HEK293 (cell line): ENCODE measurements around the gene TSHZ2.

Experiments
- CTCF ChIP-seq: fragments of 450-650 bp; formaldehyde crosslinking; IDR thresholded peaks from 2 replicates; pipeline ENCODE4 v1.5.1; 2016; ENCODE audit warnings: missing biosample characterization, missing genetic modification characterization
- RBAK ChIP-seq: fragments of 450-650 bp; formaldehyde crosslinking; IDR thresholded peaks from 2 replicates; pipeline ENCODE4 v1.5.1; 2016; ENCODE audit warnings: missing biosample characterization, missing genetic modification characterization
- ZBTB21 ChIP-seq: fragments of 450-650 bp; formaldehyde crosslinking; IDR thresholded peaks from 2 replicates; pipeline ENCODE4 v1.5.1; 2017; ENCODE audit warnings: missing biosample characterization, missing genetic modification characterization
- ZNF132 ChIP-seq: fragments of 450-650 bp; formaldehyde crosslinking; IDR thresholded peaks from 2 replicates; pipeline ENCODE4 v1.5.1; 2017; ENCODE audit warnings: missing biosample characterization, missing genetic modification characterization, borderline replicate concordance
- ZNF280D ChIP-seq: fragments of 450-650 bp; formaldehyde crosslinking; IDR thresholded peaks from 2 replicates; pipeline ENCODE4 v1.5.1; 2016; ENCODE audit warnings: missing biosample characterization, missing genetic modification characterization
- ZNF302 ChIP-seq: fragments of 450-650 bp; formaldehyde crosslinking; IDR thresholded peaks from 2 replicates; pipeline ENCODE4 v1.5.1; 2016; ENCODE audit warnings: missing biosample characterization, missing genetic modification characterization, low read depth
- ZNF366 ChIP-seq: fragments of 450-650 bp; formaldehyde crosslinking; conservative IDR thresholded peaks from 2 replicates; pipeline ENCODE4 v1.5.1; 2016; ENCODE audit warnings: missing biosample characterization, missing genetic modification characterization
- ZNF629 ChIP-seq: fragments of 450-650 bp; formaldehyde crosslinking; IDR thresholded peaks from 2 replicates; pipeline ENCODE4 v1.5.1; 2017; ENCODE audit warnings: missing biosample characterization, missing genetic modification characterization
- ZSCAN16 ChIP-seq: fragments of 450-650 bp; formaldehyde crosslinking; IDR thresholded peaks from 2 replicates; pipeline ENCODE4 v1.5.1; 2016; ENCODE audit warnings: missing biosample characterization, missing genetic modification characterization
- TF ChIP-seq, protein P1 (sequence below): fragments of 450-650 bp; formaldehyde crosslinking; IDR thresholded peaks from 2 replicates; pipeline ENCODE4 v1.5.1; 2016; ENCODE audit warnings: missing biosample characterization, missing genetic modification characterization

DNA sequence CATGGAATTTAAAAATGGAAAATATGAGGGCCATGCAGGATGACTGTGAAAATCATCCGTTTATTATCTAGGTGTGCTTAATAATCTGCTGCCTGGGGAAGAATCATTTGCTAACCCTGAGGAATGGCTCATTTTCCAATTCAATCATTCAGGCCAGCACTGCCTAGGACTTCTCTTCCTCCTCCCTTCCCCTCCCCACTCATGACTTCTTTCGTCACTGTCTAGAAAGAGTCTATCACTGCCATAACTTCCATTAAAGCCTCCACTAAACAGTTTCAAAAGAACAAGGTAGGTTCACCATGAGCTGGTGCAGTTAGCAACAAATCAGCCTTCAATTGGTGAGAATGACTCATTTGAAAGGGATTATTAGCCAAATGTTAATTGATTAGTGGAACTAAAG, 43.9 kb downstream of the TSHZ2 start:
- TF ChIP-seq ZSCAN16 (tag by site-specific recombination), result no peak
- TF ChIP-seq CTCF (tag by site-specific recombination), result no peak
- no peak for TF ChIP-seq ZNF302 (tag by site-specific recombination)
- TF ChIP-seq ZBTB21 (tag by site-specific recombination), result no peak
- no peak for TF ChIP-seq ZNF366 (tag by site-specific recombination)
- TF ChIP-seq, protein P1, sequence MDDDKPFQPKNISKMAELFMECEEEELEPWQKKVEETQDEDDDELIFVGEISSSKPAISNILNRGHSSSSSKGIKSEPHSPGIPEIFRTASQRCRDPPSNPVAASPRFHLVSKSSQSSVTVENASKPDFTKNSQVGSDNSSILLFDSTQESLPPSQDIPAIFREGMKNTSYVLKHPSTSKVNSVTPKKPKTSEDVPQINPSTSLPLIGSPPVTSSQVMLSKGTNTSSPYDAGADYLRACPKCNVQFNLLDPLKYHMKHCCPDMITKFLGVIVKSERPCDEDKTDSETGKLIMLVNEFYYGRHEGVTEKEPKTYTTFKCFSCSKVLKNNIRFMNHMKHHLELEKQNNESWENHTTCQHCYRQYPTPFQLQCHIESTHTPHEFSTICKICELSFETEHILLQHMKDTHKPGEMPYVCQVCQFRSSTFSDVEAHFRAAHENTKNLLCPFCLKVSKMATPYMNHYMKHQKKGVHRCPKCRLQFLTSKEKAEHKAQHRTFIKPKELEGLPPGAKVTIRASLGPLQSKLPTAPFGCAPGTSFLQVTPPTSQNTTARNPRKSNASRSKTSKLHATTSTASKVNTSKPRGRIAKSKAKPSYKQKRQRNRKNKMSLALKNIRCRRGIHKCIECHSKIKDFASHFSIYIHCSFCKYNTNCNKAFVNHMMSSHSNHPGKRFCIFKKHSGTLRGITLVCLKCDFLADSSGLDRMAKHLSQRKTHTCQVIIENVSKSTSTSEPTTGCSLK (tag by site-specific recombination), result no peak
- no peak for TF ChIP-seq ZNF629 (tag by site-specific recombination)
- TF ChIP-seq ZNF280D, result no peak
- no peak for TF ChIP-seq ZNF132
- TF ChIP-seq RBAK (tag by site-specific recombination), result no peak
